Measurements from ENCODE around the gene NECTIN2. TPM values are rescaled to one million over a fixed set of nuclear protein-coding genes. Genes with fewer than 3 reads are reported as not detected.
A peak's percentile ranks its signal among the peaks of the same experiment; 100 is the strongest.
"Not testable (repeated sequence)": the region's sequence is repeated elsewhere in the genome, so short reads cannot be mapped to it uniquely, and the experiment has no call there.

Gene NECTIN2
- total RNA-seq, 1 donor from 2014 or later, result 302 TPM

DNA sequence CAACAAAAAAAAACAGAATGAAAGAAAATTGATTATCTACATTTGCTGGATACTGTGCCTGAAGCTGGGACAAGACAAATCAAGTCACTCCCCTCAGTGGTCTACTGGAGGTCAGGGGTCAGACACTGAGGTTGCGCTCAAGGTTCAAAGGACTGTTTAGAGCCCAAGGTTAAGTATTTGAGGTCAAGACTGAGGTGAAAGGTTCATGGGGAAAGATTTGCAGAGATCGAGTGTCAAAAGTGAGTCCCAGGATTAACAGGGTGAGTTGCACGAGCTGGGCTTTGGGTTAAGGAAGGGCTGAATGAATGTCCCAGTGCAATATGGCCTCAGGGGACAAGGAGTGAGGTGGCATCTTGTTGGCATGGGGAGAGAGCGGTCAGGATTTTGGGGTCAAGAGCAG is 41.6 kb downstream of the NECTIN2 start:
- Histone ChIP-seq H3K9ac (ENCODE audit: low read length) (no peak overlapping the region), H3K4me3 (ENCODE audit: insufficient read depth, low read depth, low read length) (no peak overlapping the region), H3K36me3 (ENCODE audit: insufficient read depth, low read length) (peaks cover 12% of the 10 kb centered on the region), H3K4me2 (ENCODE audit: low read length) (no peak overlapping the region), H2AFZ (ENCODE audit: low read depth, low read length) (no peak overlapping the region), H3K9me3 (ENCODE audit: insufficient read depth, low read depth, low read length) (no peaks in the 10 kb centered on the region), H3K27ac (ENCODE audit: low read depth, low read length) (no peak overlapping the region), H4K20me1 (ENCODE audit: insufficient read depth, low read length) (peaks cover 11% of the 10 kb centered on the region), H3K4me1 (ENCODE audit: insufficient read depth, low read length) (peaks cover 24% of the 10 kb centered on the region), H3K79me2 (ENCODE audit: insufficient read depth, low read length) (peaks cover 16% of the 10 kb centered on the region), H3K27me3 (ENCODE audit: insufficient read depth, low read length) (no peaks in the 10 kb centered on the region)
- DNase-seq (ENCODE audit: low read depth), result no peak
- H3K4me3 Mint-ChIP-seq (ENCODE audit: unreplicated experiment), result no peak overlapping the region
- peaks cover 33% of the 10 kb centered on the region for H3K36me3 Mint-ChIP-seq (ENCODE audit: low read depth, unreplicated experiment)
- no peak for FAIRE-seq
- peaks cover 1% of the 10 kb centered on the region for H3K9me3 Mint-ChIP-seq (ENCODE audit: unreplicated experiment)
- H3K4me1 Mint-ChIP-seq (ENCODE audit: low read depth, unreplicated experiment), result peaks cover 24% of the 10 kb centered on the region
- H3K27ac Mint-ChIP-seq (ENCODE audit: unreplicated experiment), result no peak overlapping the region
- no peak for TF ChIP-seq EZH2 (IDR thresholded peaks at IDR 0.05; ENCODE audit: insufficient read depth, low read length)
- TF ChIP-seq, protein P1, sequence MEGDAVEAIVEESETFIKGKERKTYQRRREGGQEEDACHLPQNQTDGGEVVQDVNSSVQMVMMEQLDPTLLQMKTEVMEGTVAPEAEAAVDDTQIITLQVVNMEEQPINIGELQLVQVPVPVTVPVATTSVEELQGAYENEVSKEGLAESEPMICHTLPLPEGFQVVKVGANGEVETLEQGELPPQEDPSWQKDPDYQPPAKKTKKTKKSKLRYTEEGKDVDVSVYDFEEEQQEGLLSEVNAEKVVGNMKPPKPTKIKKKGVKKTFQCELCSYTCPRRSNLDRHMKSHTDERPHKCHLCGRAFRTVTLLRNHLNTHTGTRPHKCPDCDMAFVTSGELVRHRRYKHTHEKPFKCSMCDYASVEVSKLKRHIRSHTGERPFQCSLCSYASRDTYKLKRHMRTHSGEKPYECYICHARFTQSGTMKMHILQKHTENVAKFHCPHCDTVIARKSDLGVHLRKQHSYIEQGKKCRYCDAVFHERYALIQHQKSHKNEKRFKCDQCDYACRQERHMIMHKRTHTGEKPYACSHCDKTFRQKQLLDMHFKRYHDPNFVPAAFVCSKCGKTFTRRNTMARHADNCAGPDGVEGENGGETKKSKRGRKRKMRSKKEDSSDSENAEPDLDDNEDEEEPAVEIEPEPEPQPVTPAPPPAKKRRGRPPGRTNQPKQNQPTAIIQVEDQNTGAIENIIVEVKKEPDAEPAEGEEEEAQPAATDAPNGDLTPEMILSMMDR (IDR thresholded peaks at IDR 0.05; ENCODE audit: insufficient read depth, low read depth, low read length), result no peak
- no peaks in the 10 kb centered on the region for H3K27me3 Mint-ChIP-seq (ENCODE audit: low read depth, unreplicated experiment)

DNA sequence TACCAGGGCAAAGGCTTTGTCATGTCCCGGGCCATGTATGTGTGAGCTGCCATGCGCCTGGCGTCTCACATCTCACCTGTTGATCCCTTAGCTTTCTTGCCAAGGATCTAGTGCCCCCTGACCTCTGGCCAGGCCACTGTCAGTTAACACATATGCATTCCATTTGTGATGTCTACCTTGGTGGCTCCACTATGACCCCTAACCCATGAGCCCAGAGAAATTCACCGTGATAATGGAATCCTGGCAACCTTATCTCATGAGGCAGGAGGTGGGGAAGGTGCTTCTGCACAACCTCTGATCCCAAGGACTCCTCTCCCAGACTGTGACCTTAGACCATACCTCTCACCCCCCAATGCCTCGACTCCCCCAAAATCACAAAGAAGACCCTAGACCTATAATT is 42.2 kb downstream of the NECTIN2 start:
- H3K27me3 Mint-ChIP-seq (ENCODE audit: low read depth, unreplicated experiment); H2AFZ ChIP-seq (ENCODE audit: low read depth, low read length); H3K9me3 Mint-ChIP-seq (ENCODE audit: unreplicated experiment); H3K4me2 ChIP-seq (ENCODE audit: low read length); H3K9me3 ChIP-seq (ENCODE audit: insufficient read depth, low read depth, low read length); H3K27me3 ChIP-seq (ENCODE audit: insufficient read depth, low read length); FAIRE-seq; H3K9ac ChIP-seq (ENCODE audit: low read length); H3K27ac Mint-ChIP-seq (ENCODE audit: unreplicated experiment); H3K27ac ChIP-seq (ENCODE audit: low read depth, low read length); H3K4me3 Mint-ChIP-seq (ENCODE audit: unreplicated experiment); H3K4me3 ChIP-seq (ENCODE audit: insufficient read depth, low read depth, low read length); DNase-seq (ENCODE audit: low read depth): not testable (repeated sequence)
- peaks cover 23% of the 10 kb centered on the region for H3K79me2 ChIP-seq (ENCODE audit: insufficient read depth, low read length)
- Mint-ChIP-seq H3K36me3 (ENCODE audit: low read depth, unreplicated experiment) (peaks cover 34% of the 10 kb centered on the region), H3K4me1 (ENCODE audit: low read depth, unreplicated experiment) (peaks cover 25% of the 10 kb centered on the region)
- peaks cover 16% of the 10 kb centered on the region for H3K36me3 ChIP-seq (ENCODE audit: insufficient read depth, low read length)
- H4K20me1 ChIP-seq (ENCODE audit: insufficient read depth, low read length), result peaks cover 17% of the 10 kb centered on the region
- H3K4me1 ChIP-seq (ENCODE audit: insufficient read depth, low read length), result peaks cover 28% of the 10 kb centered on the region

DNA sequence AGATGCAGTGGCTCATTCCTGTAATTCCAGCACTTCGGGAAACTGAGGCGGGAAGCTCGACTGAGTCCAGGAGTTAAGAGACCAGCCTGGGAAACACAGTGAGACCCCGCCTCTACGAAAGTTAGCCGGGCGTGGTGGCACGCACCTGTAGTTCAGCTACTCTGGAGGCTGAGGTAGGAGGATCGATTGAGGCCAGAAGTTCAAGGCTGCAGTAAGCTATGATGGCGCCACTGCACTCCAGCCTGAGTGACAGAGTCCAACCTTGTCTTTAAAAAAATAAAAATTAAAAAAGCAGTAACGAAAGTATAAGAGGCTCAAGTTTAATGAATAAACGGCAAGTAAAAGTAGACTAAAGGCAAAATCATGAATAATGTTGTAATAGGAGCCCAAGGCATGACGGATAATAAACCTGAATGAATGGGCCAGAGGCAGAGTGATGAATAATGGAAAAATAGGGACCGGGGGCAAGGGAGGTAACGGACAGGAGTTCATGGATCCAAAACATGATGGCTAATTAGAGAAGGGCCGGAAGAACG is 43.8 kb downstream of the NECTIN2 start:
- no peak for FAIRE-seq
- H3K9me3 ChIP-seq (ENCODE audit: insufficient read depth, low read depth, low read length), result no peaks in the 10 kb centered on the region
- Mint-ChIP-seq H3K9me3 (ENCODE audit: unreplicated experiment) (no peaks in the 10 kb centered on the region), H3K36me3 (ENCODE audit: low read depth, unreplicated experiment) (peaks cover 28% of the 10 kb centered on the region), H3K4me3 (ENCODE audit: unreplicated experiment) (peak overlapping the region; percentile 72), H3K27ac (ENCODE audit: unreplicated experiment) (peak overlapping the region; percentile 84), H3K27me3 (ENCODE audit: low read depth, unreplicated experiment) (no peaks in the 10 kb centered on the region), H3K4me1 (ENCODE audit: low read depth, unreplicated experiment) (peaks cover 24% of the 10 kb centered on the region)
- H3K4me3 ChIP-seq (ENCODE audit: insufficient read depth, low read depth, low read length), result peak overlapping the region; percentile 57
- peaks cover 22% of the 10 kb centered on the region for H3K36me3 ChIP-seq (ENCODE audit: insufficient read depth, low read length)
- TF ChIP-seq, protein P1 (IDR thresholded peaks at IDR 0.05; ENCODE audit: insufficient read depth, low read depth, low read length), result no peak
- TF ChIP-seq EZH2 (IDR thresholded peaks at IDR 0.05; ENCODE audit: insufficient read depth, low read length), result no peak
- no peak for DNase-seq (ENCODE audit: low read depth)
- peaks cover 26% of the 10 kb centered on the region for H4K20me1 ChIP-seq (ENCODE audit: insufficient read depth, low read length)
- no peaks in the 10 kb centered on the region for H3K27me3 ChIP-seq (ENCODE audit: insufficient read depth, low read length)
- peak overlapping the region; percentile 91 for H3K27ac ChIP-seq (ENCODE audit: low read depth, low read length)
- peaks cover 23% of the 10 kb centered on the region for H3K4me1 ChIP-seq (ENCODE audit: insufficient read depth, low read length)
- peaks cover 36% of the 10 kb centered on the region for H3K79me2 ChIP-seq (ENCODE audit: insufficient read depth, low read length)
- H2AFZ ChIP-seq (ENCODE audit: low read depth, low read length), result peak overlapping the region; percentile 75
- peak overlapping the region; percentile 74 for H3K9ac ChIP-seq (ENCODE audit: low read length)
- H3K4me2 ChIP-seq (ENCODE audit: low read length), result peak overlapping the region; percentile 86

All from astrocyte (in vitro differentiated cells and primary cell).